OCI-LY1 (cell line): ENCODE results near the gene RAE1.
A peak's percentile ranks its signal among the peaks of the same experiment; 100 is the strongest.

Source experiments
- H2AFZ ChIP-seq: fragments of 200-600 bp; sonication (generic), shearing (Covaris generic); 2 replicates; pipeline ENCODE4 v1.6.0; 2014; ENCODE audit warnings: antibody characterized with exemption, mild to moderate bottlenecking, low read length
- H3F3A ChIP-seq: fragments of 200-600 bp; sonication (generic), shearing (Covaris generic); 2 replicates; pipeline ENCODE4 v1.6.0; 2014; ENCODE audit warnings: mild to moderate bottlenecking, antibody characterized with exemption, low read length, moderate library complexity; ENCODE audit not compliant: insufficient read depth
- H3K27ac ChIP-seq: fragments of 200-600 bp; sonication (generic); 2 replicates; pipeline ENCODE4 v1.5.1; 2014; ENCODE audit warnings: low read length, mixed run types, mild to moderate bottlenecking, low read depth; ENCODE audit not compliant: poor library complexity, severe bottlenecking
- H3K27me3 ChIP-seq: fragments of 200-600 bp; sonication (generic); 2 replicates; pipeline ENCODE4 v1.6.0; 2014; ENCODE audit warnings: antibody characterized with exemption, mild to moderate bottlenecking, low read length, moderate library complexity; ENCODE audit not compliant: insufficient read depth
- H3K36me3 ChIP-seq: fragments of 200-600 bp; sonication (generic); 2 replicates; pipeline ENCODE4 v1.6.1; 2014; ENCODE audit warnings: mild to moderate bottlenecking, antibody characterized with exemption, low read length, moderate library complexity, mixed read lengths; ENCODE audit not compliant: insufficient read depth
- H3K4me1 ChIP-seq: fragments of 200-600 bp; sonication (generic); 2 replicates; pipeline ENCODE4 v1.5.1; 2014; ENCODE audit warnings: mild to moderate bottlenecking, low read length, moderate library complexity; ENCODE audit not compliant: insufficient read depth, severe bottlenecking
- H3K4me2 ChIP-seq: fragments of 200-600 bp; sonication (generic), shearing (Covaris generic); 2 replicates; pipeline ENCODE4 v1.6.1; 2014; ENCODE audit warnings: low read length
- H3K4me3 ChIP-seq: fragments of 200-600 bp; sonication (generic); 2 replicates; pipeline ENCODE4 v1.5.1; 2014; ENCODE audit warnings: low read length, low read depth, mild to moderate bottlenecking, mixed read lengths; ENCODE audit not compliant: poor library complexity, severe bottlenecking
- H3K79me2 ChIP-seq: fragments of 200-600 bp; shearing (Covaris generic); 2 replicates; pipeline ENCODE4 v1.6.1; 2016; ENCODE audit warnings: mixed run types, low read length, mixed read lengths; ENCODE audit not compliant: insufficient read depth
- H3K9ac ChIP-seq: fragments of 200-600 bp; sonication (generic), shearing (Covaris generic); 2 replicates; pipeline ENCODE4 v1.6.1; 2014; ENCODE audit warnings: mild to moderate bottlenecking, low read length, mixed read lengths
- H3K9me2 ChIP-seq: fragments of 200-600 bp; sonication (generic), shearing (Covaris generic); 2 replicates; pipeline ENCODE4 v1.6.1; 2014; ENCODE audit warnings: low read depth, mild to moderate bottlenecking, low read length, mixed read lengths
- H3K9me3 ChIP-seq: fragments of 200-600 bp; shearing (Covaris generic); 2 replicates; pipeline ENCODE4 v1.6.1; 2014; ENCODE audit warnings: low read length, mixed read lengths
- H4K20me1 ChIP-seq: fragments of 200-600 bp; sonication (generic), shearing (Covaris generic); 2 replicates; pipeline ENCODE4 v1.6.0; 2016; ENCODE audit warnings: mild to moderate bottlenecking, low read length; ENCODE audit not compliant: insufficient read depth
- CTCF ChIP-seq: fragments of 200-600 bp; sonication (generic), shearing (Covaris generic); IDR thresholded peaks from 2 replicates; pipeline ENCODE4 v1.5.1; 2017; ENCODE audit warnings: mild to moderate bottlenecking, antibody characterized with exemption, low read length, moderate library complexity, mixed read lengths
- EZH2 ChIP-seq: fragments of 200-600 bp; sonication (generic), shearing (Covaris generic); IDR thresholded peaks from 2 replicates; pipeline ENCODE4 v1.8.0; 2017; ENCODE audit warnings: borderline replicate concordance, mixed run types, mild to moderate bottlenecking, antibody characterized with exemption, low read length, moderate library complexity, mixed read lengths

Gene RAE1

GRCh38 chr20:57317789-57318371, 33.2 kb upstream of the RAE1 start:
- no peaks in the 10 kb centered on the region for H3K36me3 ChIP-seq
- H3K4me3 ChIP-seq: peak overlapping the region; percentile 33
- H3K27ac ChIP-seq: peak overlapping the region; percentile 100
- H3K27me3 ChIP-seq: no peaks in the 10 kb centered on the region
- no peaks in the 10 kb centered on the region for H4K20me1 ChIP-seq
- H3K9ac ChIP-seq: peak overlapping the region; percentile 85
- TF ChIP-seq EZH2 (no peak), CTCF (no peak)
- H3F3A ChIP-seq: peaks cover 12% of the 10 kb centered on the region; the same call in 1 of the 2 replicates
- peaks cover 100% of the 10 kb centered on the region for H3K4me1 ChIP-seq
- H3K9me3 ChIP-seq: no peaks in the 10 kb centered on the region
- no peaks in the 10 kb centered on the region for H3K9me2 ChIP-seq
- no peaks in the 10 kb centered on the region for H3K79me2 ChIP-seq
- peak overlapping the region; percentile 62 for H3K4me2 ChIP-seq
- H2AFZ ChIP-seq: no peak overlapping the region

GRCh38 chr20:57319584-57319983, 31.5 kb upstream of the RAE1 start:
- Histone ChIP-seq H3K9me2 (no peaks in the 10 kb centered on the region), H3K9ac (peak overlapping the region; percentile 51), H2AFZ (peak overlapping the region; percentile 61; the same call in 1 of the 2 replicates), H3K36me3 (no peaks in the 10 kb centered on the region), H3F3A (peaks cover 12% of the 10 kb centered on the region; the same call in 1 of the 2 replicates), H4K20me1 (no peaks in the 10 kb centered on the region), H3K27ac (peak overlapping the region; percentile 100), H3K4me3 (no peak overlapping the region), H3K27me3 (no peaks in the 10 kb centered on the region), H3K4me1 (peaks cover 100% of the 10 kb centered on the region), H3K9me3 (no peaks in the 10 kb centered on the region), H3K79me2 (no peaks in the 10 kb centered on the region), H3K4me2 (peak overlapping the region; percentile 27; the same call in 1 of the 2 replicates)
- TF ChIP-seq EZH2 (no peak), CTCF (no peak)

GRCh38 chr20:57320358-57320757, 30.7 kb upstream of the RAE1 start:
- peak overlapping the region; percentile 100 for H3K27ac ChIP-seq
- no peaks in the 10 kb centered on the region for H4K20me1 ChIP-seq
- no peaks in the 10 kb centered on the region for H3K36me3 ChIP-seq
- peak overlapping the region; percentile 51; the same call in 1 of the 2 replicates for H3K9ac ChIP-seq
- H3F3A ChIP-seq: peaks cover 12% of the 10 kb centered on the region; the same call in 1 of the 2 replicates
- no peak overlapping the region for H2AFZ ChIP-seq
- TF ChIP-seq CTCF (no peak), EZH2 (no peak)
- H3K9me2 ChIP-seq: no peaks in the 10 kb centered on the region
- H3K4me2 ChIP-seq: peak overlapping the region; percentile 27; the same call in 1 of the 2 replicates
- H3K4me1 ChIP-seq: peaks cover 100% of the 10 kb centered on the region
- no peaks in the 10 kb centered on the region for H3K27me3 ChIP-seq
- H3K9me3 ChIP-seq: no peaks in the 10 kb centered on the region
- no peak overlapping the region for H3K4me3 ChIP-seq
- H3K79me2 ChIP-seq: no peaks in the 10 kb centered on the region
